Ishikawa (cell line): ENCODE data around the gene CTSL.

Experiments used
- CEBPB ChIP-seq: IDR thresholded peaks from 2 replicates; pipeline ENCODE4 v1.6.1; 2012
- CREB1 ChIP-seq: IDR thresholded peaks from 2 replicates; pipeline ENCODE4 v1.6.1; 2012; ENCODE audit warnings: low read depth
- EGR1 ChIP-seq: IDR thresholded peaks from 2 replicates; pipeline ENCODE4 v1.6.1; 2012
- EP300 ChIP-seq: IDR thresholded peaks from 2 replicates; pipeline ENCODE4 v1.6.1; 2012; ENCODE audit warnings: borderline replicate concordance
- FOXM1 ChIP-seq: IDR thresholded peaks from 2 replicates; pipeline ENCODE4 v1.6.1; 2012; ENCODE audit warnings: low read depth, borderline replicate concordance
- NFIC ChIP-seq: IDR thresholded peaks from 2 replicates; pipeline ENCODE4 v1.6.1; 2012
- RAD21 ChIP-seq: IDR thresholded peaks from 2 replicates; pipeline ENCODE4 v1.6.1; 2012; ENCODE audit warnings: low read depth
- REST ChIP-seq: IDR thresholded peaks from 2 replicates; pipeline ENCODE4 v1.6.1; 2012; ENCODE audit warnings: low read depth, mild to moderate bottlenecking
- TAF1 ChIP-seq: IDR thresholded peaks from 2 replicates; pipeline ENCODE4 v1.6.1; 2012; ENCODE audit warnings: low read depth, mild to moderate bottlenecking
- TCF12 ChIP-seq: IDR thresholded peaks from 2 replicates; pipeline ENCODE4 v1.6.1; 2012; ENCODE audit warnings: low read depth
- TEAD4 ChIP-seq: IDR thresholded peaks from 2 replicates; pipeline ENCODE4 v1.6.1; 2012
- YY1 ChIP-seq: IDR thresholded peaks from 2 replicates; pipeline ENCODE4 v1.6.1; 2012; ENCODE audit warnings: low read depth
- ZBTB7A ChIP-seq: IDR thresholded peaks from 2 replicates; pipeline ENCODE4 v1.6.1; 2012; ENCODE audit warnings: low read depth
- TF ChIP-seq, protein P1 (sequence below): IDR thresholded peaks from 2 replicates; pipeline ENCODE4 v1.6.1; 2012
- TF ChIP-seq, protein P2 (sequence below): IDR thresholded peaks from 2 replicates; pipeline ENCODE4 v1.6.1; 2012

Gene CTSL

DNA sequence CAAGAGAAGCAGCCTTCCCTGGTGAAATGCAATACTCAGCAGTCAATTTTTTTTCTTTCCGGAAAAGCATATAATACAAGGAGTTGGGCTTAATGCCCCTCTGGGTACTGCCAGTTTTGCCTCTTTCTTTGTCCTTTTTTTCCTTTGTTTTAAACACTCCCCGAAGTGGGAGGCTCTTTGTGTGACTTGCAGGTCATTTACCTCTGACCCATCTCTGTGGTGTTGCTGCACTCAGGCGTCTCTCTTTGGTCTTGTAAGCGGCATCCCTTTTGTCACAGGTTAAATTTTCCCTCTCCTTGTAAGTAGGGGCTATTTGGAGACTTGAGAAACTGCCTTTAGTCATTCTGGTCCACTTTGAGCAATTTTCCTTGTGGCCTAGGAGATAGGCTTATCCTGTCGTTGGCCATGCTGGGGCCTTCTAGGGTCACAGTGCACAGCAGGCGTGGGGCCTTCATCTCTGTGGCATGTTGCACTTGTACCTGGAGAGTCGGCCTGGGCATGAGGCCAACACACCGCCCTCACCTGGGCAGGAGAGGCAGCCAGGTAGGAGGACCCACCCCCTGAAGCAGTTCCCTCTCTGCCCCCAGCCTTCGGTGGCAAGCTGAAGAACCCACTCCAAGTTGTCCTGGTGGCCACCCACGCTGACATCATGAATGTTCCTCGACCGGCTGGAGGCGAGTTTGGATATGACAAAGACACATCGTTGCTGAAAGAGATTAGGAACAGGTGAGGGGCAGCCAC is 27.7 kb upstream of the CTSL start:
- TF ChIP-seq TAF1 (no peak), EGR1 (no peak), REST (no peak), TEAD4 (no peak), EP300 (no peak), FOXM1 (no peak), CEBPB (no peak), TCF12 (no peak)

GRCh38 chr9:87699835-87700234 is 26.1 kb upstream of the CTSL start:
- no peak for TF ChIP-seq TAF1
- no peak for TF ChIP-seq FOXM1
- no peak for TF ChIP-seq TEAD4
- no peak for TF ChIP-seq RAD21
- no peak for TF ChIP-seq EGR1
- TF ChIP-seq CEBPB, result no peak
- TF ChIP-seq, protein P1, sequence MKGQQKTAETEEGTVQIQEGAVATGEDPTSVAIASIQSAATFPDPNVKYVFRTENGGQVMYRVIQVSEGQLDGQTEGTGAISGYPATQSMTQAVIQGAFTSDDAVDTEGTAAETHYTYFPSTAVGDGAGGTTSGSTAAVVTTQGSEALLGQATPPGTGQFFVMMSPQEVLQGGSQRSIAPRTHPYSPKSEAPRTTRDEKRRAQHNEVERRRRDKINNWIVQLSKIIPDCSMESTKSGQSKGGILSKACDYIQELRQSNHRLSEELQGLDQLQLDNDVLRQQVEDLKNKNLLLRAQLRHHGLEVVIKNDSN, result no peak
- no peak for TF ChIP-seq YY1
- TF ChIP-seq, protein P2, sequence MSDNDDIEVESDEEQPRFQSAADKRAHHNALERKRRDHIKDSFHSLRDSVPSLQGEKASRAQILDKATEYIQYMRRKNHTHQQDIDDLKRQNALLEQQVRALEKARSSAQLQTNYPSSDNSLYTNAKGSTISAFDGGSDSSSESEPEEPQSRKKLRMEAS, result no peak
- TF ChIP-seq REST, result no peak
- no peak for TF ChIP-seq ZBTB7A
- no peak for TF ChIP-seq NFIC
- TF ChIP-seq CREB1, result no peak
- TF ChIP-seq EP300, result no peak

DNA sequence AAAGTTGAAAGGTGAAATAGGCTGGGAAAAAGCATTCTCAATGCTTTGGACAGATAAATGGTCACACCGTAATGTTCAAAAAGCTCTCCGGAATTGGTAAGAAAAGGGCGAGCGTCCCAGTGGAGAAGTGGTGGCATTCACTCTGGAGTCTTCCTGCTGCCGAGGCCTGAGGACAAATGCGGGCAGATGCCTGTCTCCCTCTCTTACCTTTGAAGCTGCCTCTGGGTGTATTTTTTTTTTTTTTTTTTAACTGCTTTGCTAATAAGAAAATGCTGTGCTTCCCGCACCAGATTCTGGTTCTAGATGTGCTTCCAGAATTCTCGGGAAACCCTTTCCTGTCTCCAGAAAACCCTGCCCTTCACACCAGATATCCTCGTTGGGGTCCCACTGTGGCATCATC is 24.4 kb upstream of the CTSL start:
- TF ChIP-seq NFIC (no peak), EP300 (no peak)
- TF ChIP-seq, protein P2, result no peak

DNA sequence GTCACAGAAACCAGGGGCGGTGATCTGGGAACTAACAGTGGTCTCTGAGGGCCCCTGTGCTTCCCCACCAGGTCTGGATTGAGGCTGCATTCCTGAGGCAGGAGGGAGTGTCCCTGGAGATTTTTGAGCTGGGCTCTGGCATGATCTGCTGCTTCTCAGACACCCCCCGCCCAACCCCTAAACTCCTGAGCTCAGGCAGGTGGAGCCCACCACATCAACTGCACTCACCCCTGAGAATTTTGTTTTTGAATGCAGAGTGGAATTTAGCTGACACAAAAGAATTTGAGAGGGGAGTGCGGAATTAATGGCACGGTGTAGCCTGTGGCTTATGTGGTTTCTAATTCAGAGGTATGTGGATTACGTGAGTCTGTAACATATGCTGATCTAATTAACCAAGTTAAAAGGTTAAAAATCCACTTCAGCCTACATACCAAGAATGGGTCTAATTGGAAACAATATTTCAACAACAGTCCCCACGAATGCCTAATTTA is 23.9 kb upstream of the CTSL start:
- TF ChIP-seq, protein P1, result no peak
- TF ChIP-seq TCF12 (no peak), CREB1 (no peak), REST (no peak), RAD21 (no peak), FOXM1 (no peak)

- TF ChIP-seq ZBTB7A (no peak), NFIC (no peak), EGR1 (no peak), TEAD4 (no peak), REST (no peak), EP300 (no peak), FOXM1 (no peak)
Measured at GRCh38 chr9:87702921-87703320, 23.0 kb upstream of the CTSL start.
